Eye (tissue), 1 donor: ENCODE measurements around the gene BICC1.

Experiments used
- DNase-seq: peaks from one replicate; pipeline ENCODE4 v3.0.0-alpha.2; 2015

The BICC1 gene

DNA sequence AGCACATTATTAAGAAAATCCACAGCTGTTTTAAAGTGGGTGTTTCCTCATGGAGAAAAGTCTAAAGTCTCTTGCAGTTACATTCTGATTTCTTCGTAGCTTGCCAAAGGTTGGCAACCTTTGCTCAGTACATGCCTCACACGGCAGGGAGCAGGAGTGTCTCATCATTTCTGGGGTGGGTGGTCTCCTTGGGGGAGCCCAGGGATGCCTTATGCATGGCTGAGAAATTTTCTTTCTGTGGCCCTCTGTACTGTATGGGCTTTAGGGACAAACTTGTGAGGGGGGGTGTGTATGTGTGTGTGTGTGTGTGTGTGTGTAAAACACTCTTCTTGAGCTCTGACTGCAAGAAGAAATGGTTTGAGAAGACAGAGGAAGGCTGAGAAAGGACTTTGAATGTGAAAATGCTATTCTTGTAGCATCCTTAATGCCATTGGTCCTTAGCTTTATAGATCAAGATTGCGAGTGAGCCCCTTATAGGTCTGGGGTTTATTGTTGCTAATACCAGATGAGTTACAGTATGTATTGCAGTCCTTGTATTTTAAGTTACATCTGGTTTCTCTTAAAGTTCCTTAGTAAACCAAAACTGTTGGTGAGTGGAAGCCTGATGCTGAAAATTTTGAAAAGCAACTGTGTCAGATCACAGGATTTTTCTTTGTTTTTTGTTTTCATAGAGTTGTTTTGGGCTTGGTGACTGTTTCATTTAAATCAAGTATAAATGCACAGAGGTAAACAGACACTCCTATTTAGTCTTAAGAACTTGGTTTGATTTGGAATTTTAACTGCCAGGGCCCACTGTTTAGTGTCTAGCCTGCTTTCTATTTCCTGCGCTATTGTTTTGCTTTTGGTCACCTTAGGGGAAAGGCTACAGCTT, 242.0 kb downstream of the BICC1 start:
- no peak for DNase-seq

DNA sequence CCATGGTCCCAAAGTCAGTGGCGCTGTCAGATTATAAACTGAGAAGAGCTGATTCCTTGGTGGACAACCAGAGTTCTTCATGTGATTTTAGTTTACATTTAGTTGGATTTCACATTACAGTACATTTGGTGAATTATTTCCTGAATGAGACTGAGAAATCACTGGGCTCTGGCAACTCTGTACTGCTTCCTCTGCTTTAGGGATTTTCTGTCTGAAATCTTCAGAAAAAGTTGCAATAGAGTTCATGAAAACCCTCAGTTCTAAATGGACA, 242.6 kb downstream of the BICC1 start:
- no peak for DNase-seq

DNA sequence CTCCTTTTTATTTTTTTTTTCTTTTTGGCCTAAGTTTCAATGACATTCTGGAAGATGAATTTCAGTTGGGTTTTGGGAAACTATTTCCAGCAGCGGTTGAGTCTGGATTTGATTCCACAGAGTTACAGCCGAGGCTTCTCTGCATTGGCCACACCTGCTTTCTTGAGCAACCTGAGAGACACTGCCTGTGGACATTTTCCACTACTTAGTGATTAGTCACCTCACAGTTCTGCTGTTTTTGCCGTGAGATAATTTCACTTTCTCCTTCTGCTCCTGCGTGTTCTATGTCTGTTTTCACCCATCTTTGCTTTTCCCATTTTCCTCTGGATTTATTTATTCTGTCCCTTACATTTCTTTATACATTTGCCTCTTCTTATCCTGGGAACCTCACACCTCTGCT, 243.0 kb downstream of the BICC1 start:
- no peak for DNase-seq

DNA sequence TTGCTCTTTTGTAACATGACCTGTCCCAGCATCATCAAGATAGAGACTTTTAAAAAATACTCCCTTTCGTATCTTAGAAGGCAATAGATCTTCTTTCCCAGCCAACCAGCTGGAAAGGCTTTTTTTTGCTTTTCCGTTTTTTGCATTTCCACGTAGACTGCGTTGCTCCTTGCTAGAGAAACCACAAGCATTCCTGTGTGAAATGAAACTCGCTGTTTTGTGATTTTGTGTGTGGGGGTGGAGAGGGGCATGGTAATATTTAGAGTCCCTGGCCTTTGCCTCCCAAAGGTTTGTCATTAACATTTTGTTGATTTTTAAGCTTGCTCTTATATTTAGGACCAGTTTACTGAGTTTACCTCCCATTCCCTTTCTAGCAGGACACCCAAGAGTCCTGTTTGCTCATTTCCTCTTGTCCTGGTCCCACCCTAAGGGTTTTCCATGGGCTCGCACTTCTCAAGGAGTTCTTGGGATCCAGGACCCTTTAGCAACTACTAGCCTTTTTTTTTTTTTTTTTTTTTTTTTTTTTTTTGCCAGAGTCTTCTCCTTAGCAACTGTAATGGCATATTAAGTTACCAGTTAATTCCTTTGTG, 243.6 kb downstream of the BICC1 start:
- no peak for DNase-seq

DNA sequence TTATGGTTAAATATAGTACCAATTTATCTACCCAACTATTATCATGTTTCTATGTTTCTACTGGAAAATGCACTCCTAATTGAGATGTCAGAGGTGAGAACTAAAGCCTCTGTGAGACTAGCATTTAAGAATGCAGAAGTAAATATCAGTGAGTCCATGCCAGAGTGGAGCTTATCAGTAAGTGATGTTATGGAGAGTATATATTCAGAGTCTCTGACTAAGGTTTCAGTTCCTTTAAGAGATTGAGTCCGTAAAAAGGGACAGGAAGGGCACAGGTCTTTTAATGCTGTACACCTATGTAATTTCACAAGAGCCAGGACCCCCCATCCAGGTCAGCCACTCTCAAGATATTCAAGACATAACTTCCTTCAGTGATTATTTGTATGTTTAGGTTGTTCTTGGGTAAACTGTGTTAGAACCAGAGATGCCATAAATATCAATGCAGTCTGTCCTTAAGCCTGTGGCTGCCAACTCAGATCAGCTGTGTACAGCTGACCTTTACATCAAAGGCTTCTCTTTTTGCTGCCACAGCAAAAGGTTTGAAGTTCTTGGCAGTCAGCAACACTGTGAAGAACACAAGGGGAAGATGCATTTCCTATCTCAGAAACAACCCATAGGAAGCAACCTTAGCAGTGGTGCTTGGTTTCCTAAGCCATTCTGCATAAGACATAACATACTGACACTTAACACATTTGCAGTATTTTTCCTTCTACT, 244.8 kb downstream of the BICC1 start:
- DNase-seq = no peak

DNA sequence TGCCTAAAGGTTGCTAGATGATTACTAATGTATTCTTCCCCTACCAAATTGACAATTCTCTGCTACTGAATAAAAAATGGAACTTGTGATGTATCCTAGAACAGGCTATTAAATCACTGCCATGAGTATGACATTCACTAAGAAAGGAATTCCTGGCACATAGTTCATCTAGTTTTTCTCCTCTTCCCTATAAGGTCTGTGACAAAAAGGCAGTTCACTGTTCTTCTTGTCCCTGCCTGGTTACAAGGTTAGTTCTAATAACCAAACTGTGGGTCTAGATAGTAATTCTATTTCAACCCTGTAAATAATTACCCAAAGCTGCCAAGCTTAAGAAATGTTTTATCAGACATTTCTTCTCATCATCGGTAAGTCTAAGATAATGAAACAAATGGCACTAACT, 245.6 kb downstream of the BICC1 start:
- no peak for DNase-seq

DNA sequence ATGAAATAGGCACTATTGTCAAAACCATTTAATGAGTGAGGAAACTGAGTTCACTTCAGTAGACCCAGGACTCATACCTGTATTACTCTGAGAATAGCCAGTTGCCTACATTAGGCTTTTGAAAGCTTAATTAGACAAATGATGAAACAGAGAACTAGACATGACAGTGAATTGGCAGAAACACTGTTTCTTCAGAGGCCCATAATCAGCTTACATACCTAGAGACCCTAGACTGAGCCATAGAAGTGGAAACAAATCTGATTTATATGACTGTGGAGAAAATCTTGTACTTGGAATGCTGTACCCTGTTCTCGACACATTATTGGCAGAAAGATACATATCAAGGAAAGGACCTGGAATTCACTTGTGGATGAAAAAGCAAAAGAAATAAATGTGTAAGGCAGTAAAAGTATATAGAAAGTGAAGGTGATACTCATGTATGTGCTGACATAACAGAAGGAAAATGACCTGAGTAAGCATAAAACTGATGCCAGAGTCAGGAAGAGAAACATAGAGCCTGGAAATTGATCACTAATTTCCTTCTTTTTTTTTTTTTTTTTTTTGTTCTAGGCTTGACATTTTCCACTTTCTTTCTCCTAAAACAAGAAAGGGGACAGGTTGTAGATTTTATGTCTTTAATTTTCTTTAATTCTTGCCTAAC, 251.5 kb downstream of the BICC1 start:
- DNase-seq = no peak

DNA sequence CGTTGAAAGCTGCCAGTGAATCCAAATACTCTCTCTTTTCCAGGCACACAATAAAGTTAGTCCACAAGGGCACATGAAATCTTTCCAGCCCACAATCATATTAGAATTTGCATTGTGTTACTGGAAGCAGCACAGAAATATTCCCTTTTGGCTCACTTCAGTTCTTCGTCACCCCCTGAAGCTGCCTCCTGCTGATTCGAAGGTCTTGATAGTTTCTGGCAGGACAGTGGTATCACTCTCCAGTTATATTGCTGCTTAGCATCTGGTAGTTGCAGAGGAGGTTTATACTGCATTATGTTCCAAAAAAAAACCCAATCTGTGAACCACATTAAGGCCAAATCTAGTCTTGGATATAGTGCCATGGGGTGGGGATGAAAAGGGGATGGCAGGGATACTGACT, 253.2 kb downstream of the BICC1 start:
- DNase-seq = no peak

DNA sequence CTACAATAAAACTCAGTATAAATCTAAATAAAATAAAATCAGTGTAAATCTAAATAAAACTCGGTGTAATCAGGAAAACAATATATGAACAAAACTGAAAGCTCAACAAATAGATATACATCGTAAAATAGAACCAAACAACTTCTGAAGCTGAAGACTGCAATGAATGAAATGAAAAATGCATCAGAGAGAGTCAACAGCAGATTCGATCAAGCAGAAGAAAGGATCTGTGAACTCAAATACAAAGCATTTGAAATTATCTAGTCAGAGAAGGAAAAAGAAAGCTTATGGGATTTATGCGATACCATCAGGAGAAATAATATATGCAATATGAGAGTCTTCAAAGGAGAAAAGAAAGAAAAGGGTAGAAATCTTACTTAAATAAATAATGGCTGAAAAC, 255.0 kb downstream of the BICC1 start:
- no peak for DNase-seq

DNA sequence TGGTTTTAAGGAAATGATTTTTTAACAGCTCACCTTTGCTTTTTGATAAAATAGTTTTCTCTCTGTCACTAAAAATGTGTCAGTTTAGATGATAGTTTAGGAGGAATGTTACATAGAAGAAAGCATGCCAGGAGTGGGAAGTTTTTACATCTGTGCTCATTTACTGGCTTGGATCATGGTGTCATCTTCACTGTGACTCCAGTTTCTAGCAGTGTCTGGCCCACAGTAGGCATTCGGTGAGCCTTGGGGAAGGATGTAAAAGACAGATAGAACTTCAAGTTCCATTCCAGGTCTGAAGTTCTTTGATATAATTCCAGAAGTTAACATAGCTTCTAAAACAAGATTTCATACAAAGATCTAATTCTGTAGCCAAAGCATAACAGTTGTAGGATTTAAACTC, 259.2 kb downstream of the BICC1 start:
- DNase-seq = no peak

DNA sequence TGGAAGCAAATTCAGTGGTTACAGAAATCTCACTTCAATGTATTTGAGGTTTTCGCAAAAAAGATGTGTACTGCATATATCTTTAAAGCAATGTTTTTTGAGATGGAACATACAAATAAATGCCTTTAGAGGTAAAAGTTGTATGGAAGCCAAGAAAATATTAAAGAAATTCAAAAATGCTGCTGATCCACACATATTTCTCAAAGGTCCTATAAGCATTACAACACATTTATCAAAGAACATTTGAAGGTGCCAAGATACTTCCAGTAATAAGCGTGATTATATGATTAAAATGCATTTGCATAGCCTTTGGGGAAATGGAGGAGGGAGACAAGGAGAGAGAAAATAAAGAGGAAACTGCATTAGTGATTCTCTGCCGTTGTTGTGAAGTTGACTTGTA, 260.1 kb downstream of the BICC1 start:
- DNase-seq = no peak

DNA sequence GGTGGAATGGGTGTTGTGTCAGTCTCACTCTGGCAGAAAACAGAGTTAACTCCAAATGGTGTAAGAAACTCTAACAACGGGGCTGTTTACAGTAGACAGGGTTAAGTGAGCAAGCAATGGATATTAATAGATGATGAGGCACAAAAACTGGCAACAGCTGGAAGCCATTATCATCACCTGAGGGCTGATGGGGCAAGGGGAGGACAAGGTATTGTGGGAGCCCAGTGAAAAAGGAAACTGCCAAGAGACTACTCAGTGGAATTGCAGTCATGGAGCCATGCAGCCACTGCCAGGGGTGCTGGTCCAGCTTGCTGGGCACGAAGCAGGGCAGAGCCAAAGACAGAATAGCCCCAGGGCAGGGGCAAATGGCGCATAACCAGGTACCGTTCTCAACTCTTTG, 260.7 kb downstream of the BICC1 start:
- DNase-seq = no peak

DNA sequence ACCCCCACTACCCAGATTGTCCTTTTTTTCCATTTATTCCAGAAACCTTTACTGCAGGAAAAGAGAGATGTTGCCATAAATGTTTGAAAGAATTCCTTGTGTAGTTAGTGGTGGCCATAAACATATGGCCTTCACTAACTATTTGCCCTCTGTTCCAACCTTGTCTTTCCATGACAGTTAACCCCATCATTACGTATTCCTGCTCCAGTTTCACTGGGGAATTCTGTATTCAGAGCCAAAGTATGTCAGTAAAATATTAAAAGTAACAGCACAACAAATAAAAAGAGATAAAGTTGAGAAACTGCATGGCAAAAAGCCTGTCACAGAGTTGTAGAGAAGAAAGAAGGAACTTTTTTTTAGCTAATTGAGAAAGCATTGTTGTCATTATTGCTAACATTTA, 261.3 kb downstream of the BICC1 start:
- DNase-seq = no peak

DNA sequence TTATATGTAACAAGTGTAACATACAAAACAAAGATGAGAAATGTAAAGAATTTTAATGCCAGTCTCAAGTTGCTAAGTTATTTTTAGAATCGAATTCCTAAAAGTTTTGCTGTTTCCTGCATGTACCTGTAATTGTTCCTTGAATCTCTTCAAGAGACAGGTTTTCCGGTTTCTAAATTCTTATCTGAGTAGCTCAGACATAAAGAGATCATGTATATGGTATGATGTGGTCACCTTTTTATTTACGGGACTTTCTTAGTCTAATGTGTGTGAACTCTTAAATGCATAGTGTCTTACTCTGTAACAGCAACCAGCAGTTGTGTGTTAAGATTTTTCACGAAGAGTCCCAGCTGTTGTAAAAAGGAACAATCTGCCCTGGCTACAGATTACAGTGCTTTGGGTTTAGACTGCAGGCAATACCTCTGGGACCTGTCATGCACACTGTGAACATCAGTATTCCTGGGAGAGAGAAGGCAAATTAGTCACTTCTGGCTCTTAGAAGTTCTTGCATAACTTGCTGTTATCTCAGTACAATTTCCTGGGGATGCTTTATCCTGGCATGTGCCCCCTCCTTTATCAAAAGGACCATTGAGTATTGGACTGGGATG, 263.4 kb downstream of the BICC1 start:
- DNase-seq = no peak

DNA sequence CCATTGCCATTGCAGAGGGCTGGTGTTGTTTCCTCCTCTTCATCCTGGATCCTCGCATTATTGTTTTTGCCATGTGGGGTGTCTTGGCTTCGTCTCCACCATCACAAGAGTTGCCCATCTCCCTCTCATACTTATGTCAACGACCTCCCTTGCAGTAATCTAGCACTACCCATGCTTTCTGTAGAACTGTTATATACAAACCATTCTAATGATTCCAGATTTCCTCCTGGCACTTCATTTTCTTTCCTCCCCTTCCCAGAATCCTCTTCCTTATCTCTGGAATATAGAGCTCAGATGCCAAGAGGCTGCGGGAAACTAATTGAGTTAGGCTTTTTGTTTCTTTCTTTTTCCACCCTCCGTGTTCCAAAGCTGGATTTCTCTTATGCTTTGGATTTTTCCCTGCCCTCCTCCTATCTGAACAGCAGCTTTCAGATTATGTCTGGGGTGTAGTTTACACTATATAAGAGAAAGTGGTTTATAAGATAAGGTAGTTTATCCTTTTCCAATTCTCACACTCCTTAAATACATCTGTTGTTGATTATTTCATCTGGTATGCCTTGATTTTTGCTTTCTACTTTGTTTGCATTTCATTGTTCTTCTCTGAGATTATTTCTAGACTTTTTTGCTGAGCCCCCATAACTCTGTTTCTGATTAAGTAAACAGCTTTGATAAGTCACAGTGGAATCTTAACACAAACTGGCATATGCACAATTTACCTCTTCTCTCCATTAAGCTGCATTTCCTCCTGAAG, 264.1 kb downstream of the BICC1 start:
- DNase-seq = peak; percentile 58

DNA sequence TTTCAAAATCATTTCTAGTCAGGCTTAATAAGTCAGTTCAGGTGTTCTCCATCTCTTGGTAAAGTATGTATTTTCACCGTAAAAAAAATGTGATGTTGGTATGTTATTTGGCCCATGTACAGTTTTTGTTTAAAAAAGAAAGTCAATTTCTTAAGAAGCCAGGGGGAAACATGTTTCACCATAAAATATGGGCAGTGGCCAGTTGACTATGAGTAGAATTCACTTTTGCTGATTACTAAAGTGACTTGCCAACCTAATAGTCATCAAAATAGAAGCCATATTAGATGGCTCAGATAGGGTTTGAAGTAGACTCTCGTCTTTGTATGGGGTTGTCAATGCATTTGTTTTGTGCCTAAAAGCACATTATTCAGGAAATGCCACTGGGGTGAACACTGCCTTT, 266.3 kb downstream of the BICC1 start:
- no peak for DNase-seq

DNA sequence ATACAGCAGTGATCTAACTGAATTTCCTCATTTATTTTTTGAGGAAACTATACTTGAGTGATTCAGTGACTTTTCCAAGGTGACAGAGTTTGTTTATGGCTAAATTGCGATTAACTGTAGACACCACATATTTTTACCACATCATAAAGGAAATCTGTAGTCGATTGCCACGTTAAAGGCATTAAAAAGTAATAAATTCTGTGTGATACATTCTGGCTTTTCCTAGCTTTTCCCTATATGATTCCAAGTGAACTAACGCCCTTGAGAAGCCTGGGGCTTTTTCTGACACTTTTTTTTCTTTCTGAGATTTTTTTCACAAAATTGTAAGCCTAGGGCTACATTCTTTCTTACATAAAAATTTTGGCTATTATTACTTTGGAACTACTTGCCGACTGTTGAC, 266.9 kb downstream of the BICC1 start:
- no peak for DNase-seq

DNA sequence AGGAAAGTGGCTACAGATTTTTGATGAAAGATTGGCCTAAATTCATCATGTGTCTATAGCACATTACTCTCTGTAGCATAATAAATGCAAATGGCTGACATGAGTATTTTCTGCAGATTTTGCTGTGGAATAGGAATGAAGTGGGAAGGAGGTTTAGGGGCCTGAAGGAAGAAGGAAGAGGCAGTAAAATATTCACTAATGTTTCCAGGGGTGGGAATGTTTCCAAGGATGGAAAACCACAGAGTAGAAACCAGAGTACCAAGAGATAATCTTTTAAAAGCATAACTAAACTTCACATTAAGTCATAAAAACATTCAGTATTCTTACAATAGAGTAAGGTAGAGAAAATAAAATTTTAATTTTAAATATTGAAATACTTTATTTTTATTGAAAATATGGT, 267.8 kb downstream of the BICC1 start:
- DNase-seq = no peak

DNA sequence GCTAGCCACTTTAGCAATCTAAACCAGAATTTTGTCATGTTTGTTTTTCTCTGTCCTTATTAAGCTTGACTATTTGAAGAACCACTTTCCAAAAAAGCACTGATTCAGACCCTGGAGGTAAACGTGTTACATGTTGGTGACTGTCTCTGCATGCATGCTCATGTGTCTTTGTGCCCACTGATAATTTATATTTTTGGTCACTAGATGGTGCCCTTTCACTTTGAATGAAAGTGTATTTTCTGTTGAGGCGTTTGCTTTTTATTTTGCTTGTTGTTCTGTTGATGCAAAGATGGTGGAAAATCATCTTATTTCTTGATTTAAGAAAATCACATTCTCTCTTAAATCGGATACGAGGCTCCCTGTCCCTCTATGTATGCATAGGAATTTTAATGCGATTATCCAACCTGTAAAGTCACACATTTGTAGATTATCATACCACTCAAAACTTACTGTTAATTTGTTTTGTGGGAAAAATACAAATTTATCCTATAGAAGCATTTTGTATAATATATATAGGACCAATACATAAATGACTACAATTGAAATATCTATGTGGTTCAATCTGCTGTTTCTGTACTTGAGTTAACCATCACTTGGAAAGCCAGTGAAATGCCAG, 269.3 kb downstream of the BICC1 start:
- peak; percentile 92 for DNase-seq

DNA sequence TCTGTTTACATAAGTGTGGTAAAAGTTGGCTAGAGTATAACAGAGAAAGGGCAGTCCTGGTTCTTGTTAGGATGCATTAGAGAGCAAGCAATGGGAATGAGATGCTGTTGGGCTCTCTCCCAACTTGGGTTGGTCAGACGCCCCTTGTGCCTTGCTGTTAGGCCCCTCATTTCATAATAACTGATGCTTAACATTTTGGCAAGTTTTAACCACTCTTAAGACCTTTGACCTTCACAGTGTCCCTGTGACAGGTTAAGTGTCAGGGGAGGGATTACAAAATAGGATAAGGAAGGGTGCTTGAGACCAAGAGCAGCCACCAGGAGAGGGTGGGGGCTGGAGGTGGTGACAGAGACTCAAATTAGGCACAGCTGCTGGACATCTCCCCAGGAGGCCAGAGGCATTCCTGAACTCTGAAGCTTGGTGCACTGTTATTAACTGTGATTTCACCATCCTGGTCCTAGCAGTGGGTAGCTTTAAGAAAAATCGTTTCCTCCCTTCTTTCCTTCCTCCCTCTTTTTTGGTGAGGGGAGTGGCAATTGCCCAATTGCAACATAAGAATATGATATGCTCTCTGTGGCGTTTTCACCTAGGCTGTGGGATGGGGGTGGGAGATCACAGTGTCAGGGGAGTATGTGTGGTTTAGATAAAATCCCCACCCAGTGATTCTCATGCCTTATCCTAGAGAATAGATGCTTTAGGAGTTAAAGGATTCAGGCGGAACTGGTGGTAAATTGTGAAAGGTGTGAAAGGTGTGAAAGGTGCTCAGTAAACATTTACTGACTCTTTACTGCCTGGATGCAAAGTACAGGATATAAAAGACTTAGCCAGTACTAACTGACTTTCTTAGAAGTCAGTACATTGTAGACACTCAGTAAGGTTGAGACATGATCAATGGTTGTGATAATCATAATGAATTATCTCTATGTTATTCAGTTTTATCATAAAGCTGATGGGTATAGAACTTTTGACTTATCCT, 270.5 kb downstream of the BICC1 start:
- no peak for DNase-seq

DNA sequence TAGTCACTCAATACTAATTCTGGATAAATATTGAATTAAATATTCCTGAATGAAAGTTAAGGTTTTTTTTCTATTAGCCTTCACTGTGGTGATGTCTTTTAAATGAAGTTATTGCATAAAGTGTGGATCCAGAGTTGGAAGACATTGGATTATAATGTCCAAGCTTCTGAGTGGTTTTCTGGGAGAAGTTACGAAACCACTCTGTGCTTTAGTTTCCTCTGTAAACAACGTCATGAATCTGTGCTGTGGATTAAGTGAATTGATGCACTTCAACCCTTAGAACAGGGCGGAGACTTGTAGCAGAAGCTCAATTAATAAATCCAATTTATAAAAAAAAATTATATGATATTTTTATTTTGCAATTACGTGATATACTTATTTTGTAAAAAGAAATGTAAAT, 271.7 kb downstream of the BICC1 start:
- DNase-seq = no peak
